HL-60 (cell line): ENCODE results near the gene BIRC6.

ENCODE experiments used
- DNase-seq, 2 experiments: peaks; one replicate each; pipeline ENCODE4 v3.0.0-alpha.2; 2010 to 2020; ENCODE audit warnings: low read depth in 1 of 2, low spot score in 1 of 2
- H3K27ac ChIP-seq: fragments of 250-450 bp; sonication (Bioruptor Pico); replicated peaks from 2 replicates; pipeline ENCODE4 v1.5.1; 2020; ENCODE audit warnings: mild to moderate bottlenecking, moderate library complexity
- H3K27me3 ChIP-seq: fragments of 250-450 bp; sonication (Bioruptor Pico); 2 replicates; pipeline ENCODE4 v1.5.1; 2021; ENCODE audit warnings: mild to moderate bottlenecking, moderate library complexity; ENCODE audit not compliant: insufficient read depth, poor library complexity, severe bottlenecking
- H3K4me3 ChIP-seq: replicated peaks from 2 replicates; pipeline ENCODE4 v1.5.1; 2011; ENCODE audit warnings: mild to moderate bottlenecking, control low read depth, low read length; ENCODE audit not compliant: insufficient read depth
- CTCF ChIP-seq: IDR thresholded peaks from one replicate; pipeline ENCODE4 v1.5.1; 2011; ENCODE audit warnings: low read length, control low read depth, inconsistent platforms; ENCODE audit not compliant: insufficient read depth
- GABPA ChIP-seq: IDR thresholded peaks from 2 replicates; pipeline ENCODE4 v1.6.1; 2012; ENCODE audit warnings: low read depth
- POLR2AphosphoS5 ChIP-seq: IDR thresholded peaks from 2 replicates; pipeline ENCODE4 v1.6.1; 2012; ENCODE audit warnings: low read depth
- REST ChIP-seq: IDR thresholded peaks from 2 replicates; pipeline ENCODE4 v1.6.1; 2012; ENCODE audit warnings: low read depth; ENCODE audit not compliant: insufficient replicate concordance
- SPI1 ChIP-seq: IDR thresholded peaks from 2 replicates; pipeline ENCODE4 v1.6.1; 2012; ENCODE audit warnings: low read depth, mild to moderate bottlenecking, borderline replicate concordance

Gene BIRC6

GRCh38 chr2:32399221-32399620, 42.4 kb downstream of the BIRC6 start:
- Histone ChIP-seq H3K27ac (no peak overlapping the region), H3K27me3 (no peaks in the 10 kb centered on the region), H3K4me3 (no peak overlapping the region)
- DNase-seq = no peak
- TF ChIP-seq CTCF (no peak), POLR2AphosphoS5 (no peak), GABPA (no peak), SPI1 (no peak), REST (no peak)

GRCh38 chr2:32402091-32402490, 45.3 kb downstream of the BIRC6 start:
- TF ChIP-seq SPI1 (no peak), CTCF (no peak), GABPA (no peak), POLR2AphosphoS5 (no peak), REST (no peak)
- no peak overlapping the region for H3K27ac ChIP-seq
- H3K27me3 ChIP-seq = no peaks in the 10 kb centered on the region
- DNase-seq = no peak
- no peak overlapping the region for H3K4me3 ChIP-seq

GRCh38 chr2:32403782-32404181, 47.0 kb downstream of the BIRC6 start:
- H3K4me3 ChIP-seq = no peak overlapping the region
- H3K27ac ChIP-seq = no peak overlapping the region
- no peaks in the 10 kb centered on the region for H3K27me3 ChIP-seq
- no peak for DNase-seq
- TF ChIP-seq CTCF = no peak
- TF ChIP-seq POLR2AphosphoS5 = no peak
- no peak for TF ChIP-seq SPI1
- no peak for TF ChIP-seq GABPA
- no peak for TF ChIP-seq REST
